NT2/D1 (cell line): Measurements from ENCODE around the gene PLXNA4.

Experiments used
- YY1 ChIP-seq: IDR thresholded peaks from 2 replicates; pipeline ENCODE4 v1.6.1; 2011; ENCODE audit not compliant: insufficient read length, insufficient read depth
- ZNF274 ChIP-seq: IDR thresholded peaks from 2 replicates; pipeline ENCODE4 v1.6.1; 2011; ENCODE audit warnings: mild to moderate bottlenecking, low read depth, low read length

DNA sequence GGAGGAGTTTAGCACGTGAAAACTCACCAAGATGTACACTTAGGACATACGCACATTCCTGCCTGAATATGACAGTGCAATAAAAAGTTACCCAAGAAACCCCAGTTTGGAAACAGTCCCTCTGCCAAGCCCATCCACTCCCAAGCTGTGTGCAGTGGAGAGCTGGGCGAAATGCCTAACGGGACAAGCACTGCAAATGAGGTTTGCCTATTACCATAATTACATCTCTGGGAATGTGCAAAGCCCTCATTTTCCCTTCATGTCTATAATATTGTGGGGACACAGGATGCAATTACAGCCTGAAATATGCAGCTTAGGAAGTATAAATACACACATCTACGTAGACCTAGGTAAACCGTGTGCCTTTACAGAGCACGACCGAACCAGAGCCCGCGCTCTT is 117.5 kb downstream of the PLXNA4 start:
- TF ChIP-seq ZNF274 = no peak
- no peak for TF ChIP-seq YY1
